ENCODE results near the gene LRRC56.
"Not testable (repeated sequence)": the region's sequence is repeated elsewhere in the genome, so short reads cannot be mapped to it uniquely, and the experiment has no call there.

Gene LRRC56

GRCh38 chr11:559020-559620 is 21.8 kb downstream of the LRRC56 start:
- DNase-seq (ENCODE audit: low read depth in 2 of 2): no peak

- DNase-seq (ENCODE audit: low read depth in 2 of 2): no peak
These were observed 22.5 kb downstream of the LRRC56 start for GRCh38 chr11:559712-560304.

- peak; percentile 56 to 61 for DNase-seq (ENCODE audit: low read depth in 2 of 2)
These were observed 23.2 kb downstream of the LRRC56 start, which contains the start of the genes LMNTD2 and RASSF7 for GRCh38 chr11:560305-561147. TSS of gene LMNTD2 (minus strand) at chr11:560738. CDS start at chr11:560716, 22 bp downstream. TSS of gene RASSF7 (plus strand) at chr11:560970. CDS start at chr11:561769, 799 bp downstream.

- no peak for DNase-seq (ENCODE audit: low read depth in 2 of 2)
These were observed 24.0 kb downstream of the LRRC56 start for GRCh38 chr11:561148-562003.

- no peak for DNase-seq (ENCODE audit: low read depth in 2 of 2)
These were observed 24.8 kb downstream of the LRRC56 start for GRCh38 chr11:562046-562645.

- DNase-seq (ENCODE audit: low read depth in 2 of 2): no peak
These were observed 25.9 kb downstream of the LRRC56 start for GRCh38 chr11:563066-563811.

- no peak for DNase-seq (ENCODE audit: low read depth in 2 of 2)
These were observed 26.7 kb downstream of the LRRC56 start for GRCh38 chr11:563812-564578.

GRCh38 chr11:565921-566509 is 28.7 kb downstream of the LRRC56 start:
- DNase-seq (ENCODE audit: low read depth in 2 of 2): no peak

- no peak for DNase-seq (ENCODE audit: low read depth in 2 of 2)
These were observed 29.8 kb downstream of the LRRC56 start for GRCh38 chr11:567011-567628.

GRCh38 chr11:567629-568292 is 30.4 kb downstream of the LRRC56 start:
- DNase-seq (ENCODE audit: low read depth in 2 of 2): no peak

GRCh38 chr11:568306-569157 is 31.2 kb downstream of the LRRC56 start:
- peak; percentile 87 to 90 for DNase-seq (ENCODE audit: low read depth in 2 of 2)

GRCh38 chr11:569158-569885 is 32.0 kb downstream of the LRRC56 start:
- no peak for DNase-seq (ENCODE audit: low read depth in 2 of 2)

GRCh38 chr11:571802-572185 is 34.5 kb downstream of the LRRC56 start:
- DNase-seq (ENCODE audit: low read depth in 2 of 2): no peak

- no peak for DNase-seq (ENCODE audit: low read depth in 2 of 2)
These were observed 35.9 kb downstream of the LRRC56 start for GRCh38 chr11:573146-573759.

GRCh38 chr11:574031-574570 is 36.8 kb downstream of the LRRC56 start:
- not testable (repeated sequence) for DNase-seq (ENCODE audit: low read depth in 2 of 2)

All from fibroblast of skin of left quadriceps (primary cell).